Astrocyte (in vitro differentiated cells and primary cell): Measurements from ENCODE around the gene EBI3. TPM values are rescaled to one million over a fixed set of nuclear protein-coding genes. Genes with fewer than 3 reads are reported as not detected.
"Not testable (repeated sequence)": the region's sequence is repeated elsewhere in the genome, so short reads cannot be mapped to it uniquely, and the experiment has no call there.

Source experiments
- DNase-seq: peaks from one replicate; pipeline ENCODE4 v3.0.0-alpha.2; 2010; ENCODE audit warnings: low read depth
- FAIRE-seq: peaks from 2 replicates; lab custom pipeline; 2011; peaks lifted over from hg19 to GRCh38; lab: Jason Lieb, UNC
- H2AFZ ChIP-seq: 2 replicates; pipeline ENCODE4 v1.6.0; 2012; ENCODE audit warnings: low read depth, low read length, inconsistent platforms
- H3K27ac ChIP-seq: 2 replicates; pipeline ENCODE4 v1.5.1; 2011; ENCODE audit warnings: low read depth, low read length, inconsistent platforms
- H3K27me3 ChIP-seq: 2 replicates; pipeline ENCODE4 v1.6.0; 2011; ENCODE audit warnings: low read length, inconsistent platforms; ENCODE audit not compliant: insufficient read depth
- H3K36me3 ChIP-seq: 2 replicates; pipeline ENCODE4 v1.5.1; 2011; ENCODE audit warnings: low read length, inconsistent platforms; ENCODE audit not compliant: insufficient read depth
- H3K4me1 ChIP-seq: 2 replicates; pipeline ENCODE4 v1.5.1; 2011; ENCODE audit warnings: low read length, inconsistent platforms; ENCODE audit not compliant: insufficient read depth
- H3K4me2 ChIP-seq: 2 replicates; pipeline ENCODE4 v1.6.0; 2012; ENCODE audit warnings: low read length, inconsistent platforms
- H3K4me3 ChIP-seq: 2 replicates; pipeline ENCODE4 v1.5.1; 2011; ENCODE audit warnings: low read depth, mild to moderate bottlenecking, low read length, inconsistent platforms; ENCODE audit not compliant: insufficient read depth
- H3K79me2 ChIP-seq: 2 replicates; pipeline ENCODE4 v1.6.0; 2012; ENCODE audit warnings: mild to moderate bottlenecking, low read length, inconsistent platforms; ENCODE audit not compliant: insufficient read depth
- H3K9ac ChIP-seq: 2 replicates; pipeline ENCODE4 v1.6.0; 2012; ENCODE audit warnings: mild to moderate bottlenecking, low read length, inconsistent platforms
- H3K9me3 ChIP-seq: 2 replicates; pipeline ENCODE4 v1.5.1; 2012; ENCODE audit warnings: low read depth, mild to moderate bottlenecking, low read length, inconsistent platforms; ENCODE audit not compliant: insufficient read depth
- H4K20me1 ChIP-seq: 2 replicates; pipeline ENCODE4 v1.6.0; 2012; ENCODE audit warnings: low read length, inconsistent platforms; ENCODE audit not compliant: insufficient read depth
- H3K27ac Mint-ChIP-seq: one replicate; pipeline ENCODE4 v1.8.0; 2021; ENCODE audit warnings: mild to moderate bottlenecking, mixed read lengths; ENCODE audit not compliant: unreplicated experiment
- H3K27me3 Mint-ChIP-seq: one replicate; pipeline ENCODE4 v1.8.0; 2021; ENCODE audit warnings: low read depth, mixed read lengths; ENCODE audit not compliant: unreplicated experiment
- H3K36me3 Mint-ChIP-seq: one replicate; pipeline ENCODE4 v1.8.0; 2021; ENCODE audit warnings: low read depth, mixed read lengths; ENCODE audit not compliant: unreplicated experiment
- H3K4me1 Mint-ChIP-seq: one replicate; pipeline ENCODE4 v1.8.0; 2021; ENCODE audit warnings: low read depth, mixed read lengths; ENCODE audit not compliant: unreplicated experiment
- H3K4me3 Mint-ChIP-seq: one replicate; pipeline ENCODE4 v1.8.0; 2021; ENCODE audit warnings: mild to moderate bottlenecking, moderate library complexity, mixed read lengths; ENCODE audit not compliant: unreplicated experiment
- H3K9me3 Mint-ChIP-seq: one replicate; pipeline ENCODE4 v1.8.0; 2021; ENCODE audit warnings: mild to moderate bottlenecking, mixed read lengths; ENCODE audit not compliant: unreplicated experiment
- EZH2 ChIP-seq: IDR thresholded peaks from 2 replicates; pipeline ENCODE4 v1.6.1; 2012; ENCODE audit warnings: mild to moderate bottlenecking, low read length, inconsistent platforms; ENCODE audit not compliant: insufficient read depth
- total RNA-seq: library from RNA; stranded (reverse); gene quantifications from 2 replicates; pipeline ENCODE4 v1.2.1, GENCODE V29; 2021
- TF ChIP-seq, protein P1 (sequence below): IDR thresholded peaks from 2 replicates; pipeline ENCODE4 v1.5.1; 2011; ENCODE audit warnings: low read depth, mild to moderate bottlenecking, inconsistent platforms, low read length, moderate library complexity; ENCODE audit not compliant: insufficient read depth

EBI3 gene
- total RNA-seq, 1 donor from 2014 or later: 5.4 TPM

DNA sequence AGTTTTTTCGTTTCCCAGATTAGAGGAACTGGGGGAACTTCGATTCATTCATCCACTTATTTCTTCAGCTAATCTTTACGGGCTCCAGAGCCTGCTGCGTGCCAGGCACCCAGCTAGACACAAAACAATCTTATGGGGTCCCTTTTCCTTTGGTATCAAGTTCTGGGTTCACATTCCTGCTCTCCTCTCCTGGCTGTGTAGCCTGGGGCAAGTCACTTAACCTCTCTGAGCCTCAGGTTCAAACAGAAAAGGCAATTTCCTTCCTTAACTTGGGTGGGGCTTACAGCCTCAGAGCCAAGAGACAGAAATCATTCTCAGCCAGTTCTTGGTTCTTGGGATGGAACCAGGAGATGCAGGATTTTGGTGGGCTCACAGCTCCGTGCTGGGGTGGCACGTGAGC is 55.7 kb downstream of the EBI3 start:
- H3K9me3 Mint-ChIP-seq: peaks cover 2% of the 10 kb centered on the region
- FAIRE-seq (no peak), DNase-seq (no peak)
- no peaks in the 10 kb centered on the region for H3K79me2 ChIP-seq
- H3K36me3 ChIP-seq: no peaks in the 10 kb centered on the region
- TF ChIP-seq, protein P1, sequence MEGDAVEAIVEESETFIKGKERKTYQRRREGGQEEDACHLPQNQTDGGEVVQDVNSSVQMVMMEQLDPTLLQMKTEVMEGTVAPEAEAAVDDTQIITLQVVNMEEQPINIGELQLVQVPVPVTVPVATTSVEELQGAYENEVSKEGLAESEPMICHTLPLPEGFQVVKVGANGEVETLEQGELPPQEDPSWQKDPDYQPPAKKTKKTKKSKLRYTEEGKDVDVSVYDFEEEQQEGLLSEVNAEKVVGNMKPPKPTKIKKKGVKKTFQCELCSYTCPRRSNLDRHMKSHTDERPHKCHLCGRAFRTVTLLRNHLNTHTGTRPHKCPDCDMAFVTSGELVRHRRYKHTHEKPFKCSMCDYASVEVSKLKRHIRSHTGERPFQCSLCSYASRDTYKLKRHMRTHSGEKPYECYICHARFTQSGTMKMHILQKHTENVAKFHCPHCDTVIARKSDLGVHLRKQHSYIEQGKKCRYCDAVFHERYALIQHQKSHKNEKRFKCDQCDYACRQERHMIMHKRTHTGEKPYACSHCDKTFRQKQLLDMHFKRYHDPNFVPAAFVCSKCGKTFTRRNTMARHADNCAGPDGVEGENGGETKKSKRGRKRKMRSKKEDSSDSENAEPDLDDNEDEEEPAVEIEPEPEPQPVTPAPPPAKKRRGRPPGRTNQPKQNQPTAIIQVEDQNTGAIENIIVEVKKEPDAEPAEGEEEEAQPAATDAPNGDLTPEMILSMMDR: no peak
- no peak for TF ChIP-seq EZH2
- H3K9me3 ChIP-seq: no peaks in the 10 kb centered on the region
- no peaks in the 10 kb centered on the region for H4K20me1 ChIP-seq
- H3K4me1 ChIP-seq: no peaks in the 10 kb centered on the region
- no peak overlapping the region for H3K4me2 ChIP-seq
- H3K36me3 Mint-ChIP-seq: no peaks in the 10 kb centered on the region
- H3K4me3 Mint-ChIP-seq: no peak overlapping the region
- no peak overlapping the region for H3K27ac Mint-ChIP-seq
- H3K4me3 ChIP-seq: no peak overlapping the region
- no peak overlapping the region for H3K27ac ChIP-seq
- H3K27me3 Mint-ChIP-seq: peaks cover 52% of the 10 kb centered on the region
- H3K27me3 ChIP-seq: peaks cover 24% of the 10 kb centered on the region
- no peak overlapping the region for H2AFZ ChIP-seq
- H3K9ac ChIP-seq: no peak overlapping the region
- no peaks in the 10 kb centered on the region for H3K4me1 Mint-ChIP-seq

DNA sequence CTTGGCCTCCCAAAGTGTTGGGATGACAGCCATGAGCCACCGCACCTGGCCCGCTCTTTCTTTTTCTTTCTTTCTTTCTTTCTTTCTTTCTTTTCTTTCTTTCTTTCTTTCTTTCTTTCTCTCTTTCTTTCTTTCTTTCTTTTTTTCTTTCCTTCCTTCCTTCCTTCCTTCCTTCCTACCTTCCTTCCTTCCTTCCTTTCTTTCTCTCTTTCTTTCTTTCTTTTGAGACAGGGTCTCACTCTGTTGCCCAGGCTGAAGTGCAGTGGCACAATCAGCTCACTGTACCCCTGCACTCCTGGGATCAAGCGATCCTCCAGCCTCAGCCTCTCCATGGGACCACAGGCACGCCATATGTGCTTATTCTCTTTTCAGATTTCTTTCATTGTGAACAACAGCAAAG is 56.8 kb downstream of the EBI3 start:
- FAIRE-seq, H3K9ac ChIP-seq, H3K4me1 Mint-ChIP-seq, H3K36me3 ChIP-seq, H3K4me1 ChIP-seq, H2AFZ ChIP-seq, H4K20me1 ChIP-seq, H3K9me3 Mint-ChIP-seq, H3K79me2 ChIP-seq, H3K9me3 ChIP-seq, H3K27ac ChIP-seq, H3K36me3 Mint-ChIP-seq, H3K4me3 ChIP-seq, DNase-seq, H3K4me2 ChIP-seq, H3K27ac Mint-ChIP-seq, H3K4me3 Mint-ChIP-seq: not testable (repeated sequence)
- H3K27me3 Mint-ChIP-seq: peaks cover 44% of the 10 kb centered on the region
- peaks cover 19% of the 10 kb centered on the region for H3K27me3 ChIP-seq

Other genes starting within 250 kb of the EBI3 start
- gene EEF2, start 244.1 kb upstream of the EBI3 start, total RNA-seq: 2,578 and 2,739 TPM in 2 replicates
- 26.0 and 26.4 TPM in 2 replicates for gene PIAS4, start 221.8 kb upstream of the EBI3 start, total RNA-seq
- gene ZBTB7A, start 162.6 kb upstream of the EBI3 start, total RNA-seq: 24.3 and 26.9 TPM in 2 replicates
- 184 and 190 TPM in 2 replicates for gene MAP2K2, start 105.4 kb upstream of the EBI3 start, total RNA-seq
- not detected in 2 replicates for gene CREB3L3, start 75.9 kb upstream of the EBI3 start, total RNA-seq
- 26.0 and 29.2 TPM in 2 replicates for gene SIRT6, start 47.0 kb upstream of the EBI3 start, total RNA-seq
- 0.73 and 1.4 TPM in 2 replicates for gene ANKRD24, start 46.8 kb upstream of the EBI3 start, total RNA-seq
- gene YJU2, start 17.6 kb downstream of the EBI3 start, total RNA-seq: 12.5 and 14.0 TPM in 2 replicates
- gene SHD, start 49.7 kb downstream of the EBI3 start, total RNA-seq: 0.62 and 0.79 TPM in 2 replicates
- not detected in 2 replicates for gene TMIGD2, start 72.9 kb downstream of the EBI3 start, total RNA-seq
- gene FSD1, start 75.1 kb downstream of the EBI3 start, total RNA-seq: 15.0 and 15.1 TPM in 2 replicates
- gene STAP2, start 109.3 kb downstream of the EBI3 start, total RNA-seq: 1.8 and 5.3 TPM in 2 replicates
- gene MPND, start 114.0 kb downstream of the EBI3 start, total RNA-seq: 10.3 and 14.7 TPM in 2 replicates
- 101 and 102 TPM in 2 replicates for gene SH3GL1, start 171.0 kb downstream of the EBI3 start, total RNA-seq
- 7.2 and 8.5 TPM in 2 replicates for gene CHAF1A, start 173.1 kb downstream of the EBI3 start, total RNA-seq
- 61.0 and 63.6 TPM in 2 replicates for gene UBXN6, start 228.3 kb downstream of the EBI3 start, total RNA-seq
- gene HDGFL2, start 242.8 kb downstream of the EBI3 start, total RNA-seq: 78.9 and 79.8 TPM in 2 replicates